Measurements from ENCODE around the gene NAB2. TPM values are rescaled to one million over a fixed set of nuclear protein-coding genes. Genes with fewer than 3 reads are reported as not detected.
A peak's percentile ranks its signal among the peaks of the same experiment; 100 is the strongest.

Gene NAB2
- total and polyA plus RNA-seq, 4 donors, result 1.9 to 10.0 (median 6.2) TPM

GRCh38 chr12:57069523-57069922 lies 19.4 kb upstream of the NAB2 start:
- no peak overlapping the region for H3K4me3 ChIP-seq (ENCODE audit: low read depth in 1 of 3, low read length in 3 of 3)
- WGBS, result 21% methylated on average over 3 of the region's 3 CpGs
- H3K36me3 ChIP-seq (ENCODE audit: control insufficient read depth in 4 of 4, insufficient read depth in 3 of 4, low read depth in 1 of 4, low read length in 3 of 4), result peaks cover 0 to 2% (median 2%) of the 10 kb centered on the region in 4 donors

More at GRCh38 chr12:57069523-57069922, 19.4 kb upstream of the NAB2 start:
- DNase-seq (ENCODE audit: low spot score), result peak; percentile 62
- Histone ChIP-seq H3K27ac (ENCODE audit: low read depth in 1 of 2, low read length in 2 of 2) (peak overlapping the region; percentile 43 to 84), H3K4me1 (ENCODE audit: control insufficient read depth in 4 of 4, insufficient read depth in 4 of 4, low read length in 3 of 4) (peaks cover 1 to 5% (median 4%) of the 10 kb centered on the region in 4 donors), H3K9ac (ENCODE audit: low read depth in 1 of 2, low read length in 2 of 2) (peak overlapping the region; percentile 17 to 61), H3K27me3 (ENCODE audit: control insufficient read depth in 4 of 4, insufficient read depth in 4 of 4, low read length in 3 of 4) (no peaks in the 10 kb centered on the region), H3K9me3 (ENCODE audit: control insufficient read depth in 4 of 4, low read length in 3 of 4) (no peaks in the 10 kb centered on the region)
- TF ChIP-seq SP1 (IDR thresholded peaks at IDR 0.05) (peak; percentile 63), YY1 (IDR thresholded peaks at IDR 0.05) (peak; percentile 45), RXRA (IDR thresholded peaks at IDR 0.05) (peak; percentile 34 to 62), FOXA2 (IDR thresholded peaks at IDR 0.05) (no peak), RAD21 (IDR thresholded peaks at IDR 0.05) (peak; percentile 100), GABPA (IDR thresholded peaks at IDR 0.05 in 1 of 2, conservative IDR thresholded peaks at IDR 0.05 in 1 of 2) (no peak), HNF4G (IDR thresholded peaks at IDR 0.05) (no peak), TAF1 (conservative IDR thresholded peaks at IDR 0.05) (no peak), FOXA1 (IDR thresholded peaks at IDR 0.05) (no peak), JUND (IDR thresholded peaks at IDR 0.05) (no peak), REST (IDR thresholded peaks at IDR 0.05) (no peak), CTCF (IDR thresholded peaks at IDR 0.05; ENCODE audit: low read depth, low read length, missing input control) (peak; percentile 98), EGR1 (IDR thresholded peaks at IDR 0.05; ENCODE audit: low read depth in 2 of 2) (no peak), NR2F2 (IDR thresholded peaks at IDR 0.05) (no peak), HNF4A (conservative IDR thresholded peaks at IDR 0.05) (peak in 1 of 2 donors; percentile 37)
- TF ChIP-seq, protein P1, sequence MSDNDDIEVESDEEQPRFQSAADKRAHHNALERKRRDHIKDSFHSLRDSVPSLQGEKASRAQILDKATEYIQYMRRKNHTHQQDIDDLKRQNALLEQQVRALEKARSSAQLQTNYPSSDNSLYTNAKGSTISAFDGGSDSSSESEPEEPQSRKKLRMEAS (IDR thresholded peaks at IDR 0.05), result peak; percentile 17
- TF ChIP-seq, protein P2, sequence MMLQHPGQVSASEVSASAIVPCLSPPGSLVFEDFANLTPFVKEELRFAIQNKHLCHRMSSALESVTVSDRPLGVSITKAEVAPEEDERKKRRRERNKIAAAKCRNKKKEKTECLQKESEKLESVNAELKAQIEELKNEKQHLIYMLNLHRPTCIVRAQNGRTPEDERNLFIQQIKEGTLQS (IDR thresholded peaks at IDR 0.05), result no peak
- TF ChIP-seq, protein P3, sequence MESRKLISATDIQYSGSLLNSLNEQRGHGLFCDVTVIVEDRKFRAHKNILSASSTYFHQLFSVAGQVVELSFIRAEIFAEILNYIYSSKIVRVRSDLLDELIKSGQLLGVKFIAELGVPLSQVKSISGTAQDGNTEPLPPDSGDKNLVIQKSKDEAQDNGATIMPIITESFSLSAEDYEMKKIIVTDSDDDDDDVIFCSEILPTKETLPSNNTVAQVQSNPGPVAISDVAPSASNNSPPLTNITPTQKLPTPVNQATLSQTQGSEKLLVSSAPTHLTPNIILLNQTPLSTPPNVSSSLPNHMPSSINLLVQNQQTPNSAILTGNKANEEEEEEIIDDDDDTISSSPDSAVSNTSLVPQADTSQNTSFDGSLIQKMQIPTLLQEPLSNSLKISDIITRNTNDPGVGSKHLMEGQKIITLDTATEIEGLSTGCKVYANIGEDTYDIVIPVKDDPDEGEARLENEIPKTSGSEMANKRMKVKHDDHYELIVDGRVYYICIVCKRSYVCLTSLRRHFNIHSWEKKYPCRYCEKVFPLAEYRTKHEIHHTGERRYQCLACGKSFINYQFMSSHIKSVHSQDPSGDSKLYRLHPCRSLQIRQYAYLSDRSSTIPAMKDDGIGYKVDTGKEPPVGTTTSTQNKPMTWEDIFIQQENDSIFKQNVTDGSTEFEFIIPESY (IDR thresholded peaks at IDR 0.05), result no peak

Data from liver (tissue), 9 donors.